Neural cell (in vitro differentiated cells): ENCODE results near the gene RPL27.

Source experiments
- POLR2AphosphoS5 ChIP-seq: IDR thresholded peaks from 2 replicates; pipeline ENCODE4 v1.6.1; 2012
- TF ChIP-seq, protein P1 (sequence below): fragments of 450-650 bp; IDR thresholded peaks from 2 replicates; pipeline ENCODE4 v1.5.1; 2014; ENCODE audit warnings: antibody characterized with exemption, mild to moderate bottlenecking, moderate library complexity; ENCODE audit not compliant: poor library complexity, severe bottlenecking
- TF ChIP-seq, protein P2 (sequence below): IDR thresholded peaks from 2 replicates; pipeline ENCODE4 v1.6.1; 2012; ENCODE audit warnings: borderline replicate concordance

DNA sequence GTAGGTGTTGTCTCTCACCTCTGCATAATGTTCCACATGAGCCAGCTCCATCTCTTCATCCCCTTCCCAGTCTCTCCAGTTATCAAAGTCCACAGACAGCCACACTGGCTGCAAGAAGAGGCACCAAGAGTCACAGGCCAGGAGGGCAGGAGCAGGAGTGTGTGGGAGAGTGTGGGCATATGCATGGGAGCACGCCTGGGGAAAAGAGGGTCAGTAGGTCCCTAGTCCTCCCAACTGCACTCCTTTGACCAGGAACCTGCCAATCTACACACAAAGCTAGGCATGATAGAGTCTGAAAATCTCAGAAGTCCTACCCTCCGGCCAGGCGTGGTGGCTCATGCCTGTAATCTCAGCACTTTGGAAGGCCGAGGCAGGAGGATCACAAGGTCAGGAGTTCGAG lies 26.6 kb upstream of the RPL27 start:
- TF ChIP-seq POLR2AphosphoS5, result no peak
- TF ChIP-seq, protein P1, sequence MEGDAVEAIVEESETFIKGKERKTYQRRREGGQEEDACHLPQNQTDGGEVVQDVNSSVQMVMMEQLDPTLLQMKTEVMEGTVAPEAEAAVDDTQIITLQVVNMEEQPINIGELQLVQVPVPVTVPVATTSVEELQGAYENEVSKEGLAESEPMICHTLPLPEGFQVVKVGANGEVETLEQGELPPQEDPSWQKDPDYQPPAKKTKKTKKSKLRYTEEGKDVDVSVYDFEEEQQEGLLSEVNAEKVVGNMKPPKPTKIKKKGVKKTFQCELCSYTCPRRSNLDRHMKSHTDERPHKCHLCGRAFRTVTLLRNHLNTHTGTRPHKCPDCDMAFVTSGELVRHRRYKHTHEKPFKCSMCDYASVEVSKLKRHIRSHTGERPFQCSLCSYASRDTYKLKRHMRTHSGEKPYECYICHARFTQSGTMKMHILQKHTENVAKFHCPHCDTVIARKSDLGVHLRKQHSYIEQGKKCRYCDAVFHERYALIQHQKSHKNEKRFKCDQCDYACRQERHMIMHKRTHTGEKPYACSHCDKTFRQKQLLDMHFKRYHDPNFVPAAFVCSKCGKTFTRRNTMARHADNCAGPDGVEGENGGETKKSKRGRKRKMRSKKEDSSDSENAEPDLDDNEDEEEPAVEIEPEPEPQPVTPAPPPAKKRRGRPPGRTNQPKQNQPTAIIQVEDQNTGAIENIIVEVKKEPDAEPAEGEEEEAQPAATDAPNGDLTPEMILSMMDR, result no peak
- TF ChIP-seq, protein P2, sequence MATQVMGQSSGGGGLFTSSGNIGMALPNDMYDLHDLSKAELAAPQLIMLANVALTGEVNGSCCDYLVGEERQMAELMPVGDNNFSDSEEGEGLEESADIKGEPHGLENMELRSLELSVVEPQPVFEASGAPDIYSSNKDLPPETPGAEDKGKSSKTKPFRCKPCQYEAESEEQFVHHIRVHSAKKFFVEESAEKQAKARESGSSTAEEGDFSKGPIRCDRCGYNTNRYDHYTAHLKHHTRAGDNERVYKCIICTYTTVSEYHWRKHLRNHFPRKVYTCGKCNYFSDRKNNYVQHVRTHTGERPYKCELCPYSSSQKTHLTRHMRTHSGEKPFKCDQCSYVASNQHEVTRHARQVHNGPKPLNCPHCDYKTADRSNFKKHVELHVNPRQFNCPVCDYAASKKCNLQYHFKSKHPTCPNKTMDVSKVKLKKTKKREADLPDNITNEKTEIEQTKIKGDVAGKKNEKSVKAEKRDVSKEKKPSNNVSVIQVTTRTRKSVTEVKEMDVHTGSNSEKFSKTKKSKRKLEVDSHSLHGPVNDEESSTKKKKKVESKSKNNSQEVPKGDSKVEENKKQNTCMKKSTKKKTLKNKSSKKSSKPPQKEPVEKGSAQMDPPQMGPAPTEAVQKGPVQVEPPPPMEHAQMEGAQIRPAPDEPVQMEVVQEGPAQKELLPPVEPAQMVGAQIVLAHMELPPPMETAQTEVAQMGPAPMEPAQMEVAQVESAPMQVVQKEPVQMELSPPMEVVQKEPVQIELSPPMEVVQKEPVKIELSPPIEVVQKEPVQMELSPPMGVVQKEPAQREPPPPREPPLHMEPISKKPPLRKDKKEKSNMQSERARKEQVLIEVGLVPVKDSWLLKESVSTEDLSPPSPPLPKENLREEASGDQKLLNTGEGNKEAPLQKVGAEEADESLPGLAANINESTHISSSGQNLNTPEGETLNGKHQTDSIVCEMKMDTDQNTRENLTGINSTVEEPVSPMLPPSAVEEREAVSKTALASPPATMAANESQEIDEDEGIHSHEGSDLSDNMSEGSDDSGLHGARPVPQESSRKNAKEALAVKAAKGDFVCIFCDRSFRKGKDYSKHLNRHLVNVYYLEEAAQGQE, result no peak
